OCI-LY3 (cell line): ENCODE results near the gene DCP2.

Source experiments
- EZH2phosphoT487 ChIP-seq: fragments of 200-600 bp; shearing (Covaris generic); IDR thresholded peaks from 2 replicates; pipeline ENCODE4 v1.6.1; 2018; ENCODE audit warnings: antibody characterized with exemption, mixed run types, low read depth
- TF ChIP-seq, protein P1 (sequence below): fragments of 200-600, 300-600 bp; sonication (generic); IDR thresholded peaks from 2 replicates; pipeline ENCODE4 v1.5.1; 2014; ENCODE audit warnings: antibody characterized with exemption, low read length, low read depth

GRCh38 chr5:113059232-113060040 is 82.8 kb downstream of the DCP2 start:
- TF ChIP-seq, protein P1, sequence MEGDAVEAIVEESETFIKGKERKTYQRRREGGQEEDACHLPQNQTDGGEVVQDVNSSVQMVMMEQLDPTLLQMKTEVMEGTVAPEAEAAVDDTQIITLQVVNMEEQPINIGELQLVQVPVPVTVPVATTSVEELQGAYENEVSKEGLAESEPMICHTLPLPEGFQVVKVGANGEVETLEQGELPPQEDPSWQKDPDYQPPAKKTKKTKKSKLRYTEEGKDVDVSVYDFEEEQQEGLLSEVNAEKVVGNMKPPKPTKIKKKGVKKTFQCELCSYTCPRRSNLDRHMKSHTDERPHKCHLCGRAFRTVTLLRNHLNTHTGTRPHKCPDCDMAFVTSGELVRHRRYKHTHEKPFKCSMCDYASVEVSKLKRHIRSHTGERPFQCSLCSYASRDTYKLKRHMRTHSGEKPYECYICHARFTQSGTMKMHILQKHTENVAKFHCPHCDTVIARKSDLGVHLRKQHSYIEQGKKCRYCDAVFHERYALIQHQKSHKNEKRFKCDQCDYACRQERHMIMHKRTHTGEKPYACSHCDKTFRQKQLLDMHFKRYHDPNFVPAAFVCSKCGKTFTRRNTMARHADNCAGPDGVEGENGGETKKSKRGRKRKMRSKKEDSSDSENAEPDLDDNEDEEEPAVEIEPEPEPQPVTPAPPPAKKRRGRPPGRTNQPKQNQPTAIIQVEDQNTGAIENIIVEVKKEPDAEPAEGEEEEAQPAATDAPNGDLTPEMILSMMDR = no peak
- TF ChIP-seq EZH2phosphoT487 = no peak
